Measurements from ENCODE around the gene WDR27.
A peak's percentile ranks its signal among the peaks of the same experiment; 100 is the strongest.

WDR27 gene

GRCh38 chr6:169424149-169424804, 277.6 kb downstream of the WDR27 start:
- no peak for DNase-seq (ENCODE audit: low read depth)
- TF ChIP-seq CTCF (conservative IDR thresholded peaks at IDR 0.05; ENCODE audit: low read length), result no peak
- no peak overlapping the region for H3K4me3 ChIP-seq (ENCODE audit: low read length)

DNA sequence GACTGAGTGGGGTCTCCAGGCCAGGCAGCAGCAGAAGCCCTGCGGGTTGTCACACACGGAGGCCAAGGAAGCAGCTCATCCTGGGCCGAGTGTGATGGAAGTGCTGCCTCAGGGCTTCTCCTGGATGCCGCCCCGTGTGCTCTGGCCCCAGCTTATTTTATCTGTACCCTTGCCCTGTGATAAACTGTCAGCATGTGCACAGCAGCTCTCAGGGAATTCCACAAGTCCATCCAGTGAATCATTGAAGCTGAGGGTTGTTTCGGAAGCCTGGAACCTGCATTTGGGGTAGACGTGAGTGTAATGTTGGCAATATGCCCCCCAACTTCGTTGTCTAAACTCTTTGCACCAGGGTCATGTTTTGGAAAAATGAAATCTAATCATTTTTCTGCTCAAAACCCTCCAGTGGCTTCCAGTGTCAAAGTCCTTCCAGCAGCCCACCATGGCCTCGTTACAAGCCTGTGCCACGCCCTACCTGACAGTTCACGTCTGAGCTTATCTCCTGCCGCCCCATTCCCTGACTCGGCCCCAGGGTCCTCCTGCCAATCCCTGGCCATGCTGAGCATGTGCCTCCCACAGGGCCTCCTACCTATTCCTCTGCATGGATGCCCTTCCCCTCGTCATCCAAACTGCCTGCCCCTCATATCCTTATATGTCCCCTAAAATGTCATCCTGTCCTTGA, 280.1 kb downstream of the WDR27 start:
- H3K4me3 ChIP-seq (ENCODE audit: low read length), result no peak overlapping the region
- TF ChIP-seq CTCF (conservative IDR thresholded peaks at IDR 0.05; ENCODE audit: low read length), result no peak
- DNase-seq (ENCODE audit: low read depth), result no peak

GRCh38 chr6:169420912-169421543, 280.8 kb downstream of the WDR27 start:
- no peak overlapping the region for H3K4me3 ChIP-seq (ENCODE audit: low read length)
- no peak for DNase-seq (ENCODE audit: low read depth)
- TF ChIP-seq CTCF (conservative IDR thresholded peaks at IDR 0.05; ENCODE audit: low read length), result peak; percentile 39

DNA sequence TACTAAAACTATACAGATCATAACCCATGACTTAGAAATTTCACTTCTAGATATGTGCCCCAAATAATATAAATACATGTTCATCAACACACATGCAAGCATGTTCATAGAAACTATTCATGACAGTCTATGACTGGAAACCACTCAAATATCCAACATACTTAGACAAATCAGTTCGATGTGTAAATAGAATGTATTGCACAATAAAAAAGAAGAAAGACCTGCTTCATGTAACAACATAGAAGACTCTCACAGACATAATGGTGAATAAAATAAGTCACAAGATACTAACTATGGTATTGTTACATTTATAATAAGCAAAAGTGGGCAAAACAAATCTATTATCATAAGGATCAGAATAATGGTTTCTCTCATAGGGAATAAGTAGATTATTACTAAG, 284.7 kb downstream of the WDR27 start:
- no peak for TF ChIP-seq CTCF (conservative IDR thresholded peaks at IDR 0.05; ENCODE audit: low read length)
- H3K4me3 ChIP-seq (ENCODE audit: low read length), result no peak overlapping the region
- no peak for DNase-seq (ENCODE audit: low read depth)

GRCh38 chr6:169416249-169416648, 285.6 kb downstream of the WDR27 start:
- no peak for TF ChIP-seq CTCF (conservative IDR thresholded peaks at IDR 0.05; ENCODE audit: low read length)
- no peak for DNase-seq (ENCODE audit: low read depth)
- H3K4me3 ChIP-seq (ENCODE audit: low read length), result no peak overlapping the region

DNA sequence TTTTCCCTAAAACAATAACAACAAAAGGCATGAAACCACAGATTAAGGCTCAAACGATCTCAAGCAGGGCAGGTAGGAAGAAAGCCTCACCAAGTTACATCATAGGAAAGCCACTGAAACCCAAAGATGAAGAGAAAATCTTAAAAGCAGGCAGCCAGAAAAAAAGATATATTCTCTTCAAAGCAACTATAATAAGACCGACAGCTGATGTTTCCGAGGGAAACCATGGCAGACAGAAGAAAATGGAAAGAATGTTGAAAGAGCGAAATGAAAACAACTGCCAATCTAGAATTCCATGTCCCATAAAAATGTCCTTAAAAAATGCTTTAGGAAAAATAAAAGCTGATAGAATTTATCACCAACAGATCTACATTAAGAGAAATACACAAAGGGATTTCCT, 286.6 kb downstream of the WDR27 start:
- H3K4me3 ChIP-seq (ENCODE audit: low read length), result no peak overlapping the region
- DNase-seq (ENCODE audit: low read depth), result no peak
- TF ChIP-seq CTCF (conservative IDR thresholded peaks at IDR 0.05; ENCODE audit: low read length), result no peak

DNA sequence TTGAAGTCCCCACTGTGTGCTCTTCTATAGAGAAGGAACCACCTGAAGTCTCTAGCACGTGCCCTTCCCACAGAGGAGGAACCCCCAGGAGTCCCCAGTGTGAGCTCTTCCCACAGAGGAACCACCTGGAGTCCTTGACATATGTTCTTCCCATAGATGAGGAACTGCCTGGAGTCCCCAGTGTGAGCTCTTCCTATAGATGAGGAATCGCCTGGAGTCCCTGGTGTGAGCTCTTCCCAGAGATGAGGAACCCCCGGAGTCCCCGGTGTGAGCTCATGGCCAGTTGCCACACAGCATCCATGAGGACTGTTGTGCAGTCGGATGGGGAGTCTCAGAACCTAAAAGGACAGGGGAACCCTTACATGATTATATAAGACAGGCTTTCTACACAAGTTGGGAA, 290.1 kb downstream of the WDR27 start:
- H3K4me3 ChIP-seq (ENCODE audit: low read length), result no peak overlapping the region

More for the DNA sequence above, 290.1 kb downstream of the WDR27 start:
- no peak for DNase-seq (ENCODE audit: low read depth)
- no peak for TF ChIP-seq CTCF (conservative IDR thresholded peaks at IDR 0.05; ENCODE audit: low read length)

All from AG10803 (cell line).